Naive thymus-derived CD4-positive, alpha-beta T cell (primary cell): ENCODE results near the gene SUSD6. TPM values are rescaled to one million over a fixed set of nuclear protein-coding genes. Genes with fewer than 3 reads are reported as not detected.
A peak's percentile ranks its signal among the peaks of the same experiment; 100 is the strongest.

Source experiments
- ATAC-seq: fragments of 150-1000 bp; cut with Tn5 transposase; 2 replicates; pipeline ENCODE4 v1.10.0; 2021; ENCODE audit warnings: mild to moderate bottlenecking, moderate library complexity
- CTCF ChIA-PET: fragments of 350-600 bp; sonication (Branson Sonifier 250); formaldehyde crosslinking; loops from one replicate; lab custom pipeline; 2021; ENCODE audit warnings: antibody characterized with exemption; lab: Charles Lee
- POLR2A ChIA-PET: fragments of 350-600 bp; sonication (Branson Sonifier 250); formaldehyde crosslinking; loops from one replicate; lab custom pipeline; 2021; ENCODE audit warnings: antibody characterized with exemption, inconsistent platforms; lab: Charles Lee
- DNase-seq, 9 donors: peaks; one replicate each; pipeline versions ENCODE4 v3.0.0 to v3.0.0-alpha.2; 2020 to 2022; ENCODE audit warnings: mixed read lengths in 1 of 9
- H3K27ac ChIP-seq: one replicate; pipeline ENCODE4 v1.7.0; 2013; ENCODE audit warnings: mild to moderate bottlenecking, low read depth, low read length, moderate library complexity
- H3K27me3 ChIP-seq, 2 donors: one replicate each; pipeline ENCODE4 v1.7.0; 2013; ENCODE audit warnings: low read length in 2 of 2, mild to moderate bottlenecking in 2 of 2, moderate library complexity in 2 of 2; ENCODE audit not compliant: control insufficient read depth in 2 of 2, insufficient read depth in 2 of 2
- H3K36me3 ChIP-seq, 3 experiments: 1 replicate in 2 of 3; 2 replicates in 1 of 3; pipeline ENCODE4 v1.7.0; 2013; ENCODE audit warnings: low read length in 3 of 3, mild to moderate bottlenecking in 3 of 3, moderate library complexity in 1 of 3; ENCODE audit not compliant: insufficient read depth in 3 of 3, control insufficient read depth in 2 of 3
- H3K4me1 ChIP-seq, 2 donors: one replicate each; pipeline ENCODE4 v1.7.0; 2013; ENCODE audit warnings: low read length in 2 of 2, mild to moderate bottlenecking in 2 of 2, moderate library complexity in 1 of 2; ENCODE audit not compliant: control insufficient read depth in 2 of 2, insufficient read depth in 2 of 2
- H3K4me3 ChIP-seq: 2 replicates; pipeline ENCODE4 v1.7.0; 2013; ENCODE audit warnings: mild to moderate bottlenecking, low read length
- H3K9me3 ChIP-seq, 3 experiments: 1 replicate in 2 of 3; 2 replicates in 1 of 3; pipeline ENCODE4 v1.7.0; 2013; ENCODE audit warnings: low read length in 3 of 3; ENCODE audit not compliant: control insufficient read depth in 2 of 3
- H3K27ac Mint-ChIP-seq, 9 donors: one replicate each; pipeline ENCODE4 v1.8.0; 2020 to 2022; ENCODE audit warnings: mixed read lengths in 9 of 9, mild to moderate bottlenecking in 8 of 9, moderate library complexity in 5 of 9, inconsistent platforms in 2 of 9
- H3K27me3 Mint-ChIP-seq, 5 donors: one replicate each; pipeline ENCODE4 v1.8.0; 2021 to 2022; ENCODE audit warnings: mixed read lengths in 5 of 5, mild to moderate bottlenecking in 1 of 5
- H3K36me3 Mint-ChIP-seq, 5 donors: one replicate each; pipeline ENCODE4 v1.8.0; 2020 to 2022; ENCODE audit warnings: mixed read lengths in 5 of 5, mild to moderate bottlenecking in 3 of 5, inconsistent platforms in 1 of 5
- H3K4me1 Mint-ChIP-seq, 7 donors: one replicate each; pipeline ENCODE4 v1.8.0; 2020 to 2022; ENCODE audit warnings: mixed read lengths in 7 of 7, mild to moderate bottlenecking in 3 of 7, inconsistent platforms in 1 of 7
- H3K4me3 Mint-ChIP-seq, 10 donors: one replicate each; pipeline ENCODE4 v1.8.0; 2020 to 2022; ENCODE audit warnings: mild to moderate bottlenecking in 10 of 10, mixed read lengths in 10 of 10, moderate library complexity in 6 of 10, inconsistent platforms in 2 of 10
- H3K9me3 Mint-ChIP-seq, 11 donors: one replicate each; pipeline ENCODE4 v1.8.0; 2020 to 2022; ENCODE audit warnings: mixed read lengths in 11 of 11, mild to moderate bottlenecking in 4 of 11, inconsistent platforms in 1 of 11, moderate library complexity in 1 of 11
- intact Hi-C, 2 donors: fragments of 100-400 bp; cut with micrococcal nuclease; formaldehyde crosslinking; loops; one replicate each; pipeline ENCODE4 v1.15.1; 2023
- polyA plus RNA-seq, 2 donors: library from polyadenylated mRNA; unstranded; fragments of 300-500 nt; fragmentation: Illumina TruSeq; gene quantifications; one replicate each; pipeline ENCODE4 v1.2.3, GENCODE V29; 2021
- total RNA-seq, 6 experiments: library from RNA in 5 of 6; stranded (reverse) in 5 of 6; gene quantifications; 1 replicate in 5 of 6; 2 replicates in 1 of 6; pipeline ENCODE4 v1.2.3 and lab custom pipeline; 2021 to 2026

SUSD6 gene
- total and polyA plus RNA-seq, 7 experiments from 2014 or later = 4.3 to 90.8 (median 44.6) TPM

GRCh38 chr14:69619012-69619411, 7.6 kb downstream of the SUSD6 start:
- Histone ChIP-seq H3K4me1 (peaks cover 73 to 93% of the 10 kb centered on the region in 2 donors), H3K9me3 (no peaks in the 10 kb centered on the region), H3K4me3 (no peak overlapping the region), H3K27ac (peak overlapping the region; percentile 85), H3K36me3 (no peaks in the 10 kb centered on the region), H3K27me3 (no peaks in the 10 kb centered on the region)
- ChIA-PET CTCF (no interaction called here), POLR2A (no interaction called here)
- no peak for ATAC-seq
- Mint-ChIP-seq H3K9me3 (no peaks in the 10 kb centered on the region), H3K4me3 (peak overlapping the region in 8 of 10 donors; percentile 16 to 92 (median 72)), H3K27ac (peak overlapping the region; percentile 89 to 99 (median 97)), H3K27me3 (no peaks in the 10 kb centered on the region), H3K36me3 (peaks cover 0 to 40% (median 0%) of the 10 kb centered on the region in 5 donors), H3K4me1 (peaks cover 81 to 99% (median 97%) of the 10 kb centered on the region in 7 donors)
- DNase-seq = no peak
- intact Hi-C loops = loop anchor here in 1 of 2 donors (10.0 kb wide), 2 partner anchors 644 to 1036 kb away; partner anchors contain the start of gene ACTN1

DNA sequence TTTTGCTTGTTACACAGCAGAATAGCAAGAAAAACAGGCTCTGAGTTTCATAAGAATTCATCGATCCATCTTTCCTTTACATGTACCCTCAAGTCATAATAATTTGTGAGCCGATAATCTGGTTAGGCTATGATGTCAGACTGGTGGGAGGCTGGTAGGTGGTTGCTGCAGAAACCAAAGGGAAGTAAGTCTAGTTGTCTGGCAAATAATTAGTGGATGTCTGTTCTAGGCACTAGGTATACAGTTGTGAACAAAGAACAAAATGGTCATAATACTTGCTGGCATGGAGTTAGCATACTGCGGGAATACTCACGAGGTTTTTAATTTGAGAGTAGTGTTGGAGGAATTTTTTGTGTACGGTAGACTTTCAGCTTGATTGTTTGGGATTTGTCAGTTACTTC, 8.8 kb downstream of the SUSD6 start:
- H3K27ac ChIP-seq = peak overlapping the region; percentile 24
- Mint-ChIP-seq H3K4me1 (peaks cover 78 to 99% (median 97%) of the 10 kb centered on the region in 7 donors), H3K27ac (peak overlapping the region; percentile 70 to 99 (median 95)), H3K9me3 (no peaks in the 10 kb centered on the region), H3K36me3 (peaks cover 0 to 36% (median 0%) of the 10 kb centered on the region in 5 donors), H3K27me3 (no peaks in the 10 kb centered on the region), H3K4me3 (peak overlapping the region; percentile 1 to 91 (median 42))
- ATAC-seq (no peak), DNase-seq (no peak)
- intact Hi-C loops = no loop called here
- CTCF ChIA-PET = no interaction called here
- H3K4me3 ChIP-seq = no peak overlapping the region
- no peaks in the 10 kb centered on the region for H3K9me3 ChIP-seq
- POLR2A ChIA-PET = interaction anchor here (1.1 to 1.3 kb wide), 2 partner anchors 8 to 11 kb away, joined by 4 read pairs; no protein-coding TSS in a partner anchor
- no peaks in the 10 kb centered on the region for H3K36me3 ChIP-seq
- H3K4me1 ChIP-seq = peaks cover 74 to 93% of the 10 kb centered on the region in 2 donors
- H3K27me3 ChIP-seq = no peaks in the 10 kb centered on the region

DNA sequence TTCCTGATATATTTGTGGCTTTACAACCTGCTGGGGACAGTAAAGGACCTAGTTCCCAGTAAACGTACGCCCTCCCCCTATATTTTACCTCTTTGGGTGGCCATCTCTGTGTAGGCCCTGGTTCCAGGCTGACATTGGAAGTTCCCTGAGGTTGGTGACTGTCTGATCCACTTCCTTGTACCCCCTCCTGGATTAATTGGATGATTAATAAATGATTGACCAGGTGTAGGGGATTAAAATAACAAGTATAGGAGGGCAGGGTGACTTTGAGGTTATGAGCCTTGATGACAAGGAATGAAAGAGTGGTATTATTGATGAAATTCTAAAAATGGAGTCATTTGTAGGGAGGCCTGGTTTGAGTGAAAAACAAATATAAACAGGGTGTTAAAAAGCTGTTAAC, 9.6 kb downstream of the SUSD6 start:
- H3K4me3 ChIP-seq = no peak overlapping the region
- Mint-ChIP-seq H3K4me3 (peak overlapping the region in 6 of 10 donors; percentile 11 to 84 (median 30)), H3K36me3 (peaks cover 0 to 34% (median 0%) of the 10 kb centered on the region in 5 donors), H3K9me3 (no peaks in the 10 kb centered on the region), H3K4me1 (peaks cover 77 to 99% (median 97%) of the 10 kb centered on the region in 7 donors), H3K27ac (peak overlapping the region; percentile 7 to 99 (median 95)), H3K27me3 (no peaks in the 10 kb centered on the region)
- peak overlapping the region; percentile 24 for H3K27ac ChIP-seq
- no peaks in the 10 kb centered on the region for H3K27me3 ChIP-seq
- ATAC-seq (no peak), DNase-seq (no peak)
- H3K36me3 ChIP-seq = no peaks in the 10 kb centered on the region
- H3K9me3 ChIP-seq = no peaks in the 10 kb centered on the region
- POLR2A ChIA-PET = interaction anchor here (1.3 kb wide), 2 partner anchors 9 to 16 kb away, joined by 3 to 4 read pairs; no protein-coding TSS in a partner anchor
- intact Hi-C loops = no loop called here
- H3K4me1 ChIP-seq = peaks cover 73 to 93% of the 10 kb centered on the region in 2 donors
- CTCF ChIA-PET = interaction anchor here (0.8 kb wide), 1 partner anchor 9 kb away, joined by 4 read pairs; no protein-coding TSS in a partner anchor

DNA sequence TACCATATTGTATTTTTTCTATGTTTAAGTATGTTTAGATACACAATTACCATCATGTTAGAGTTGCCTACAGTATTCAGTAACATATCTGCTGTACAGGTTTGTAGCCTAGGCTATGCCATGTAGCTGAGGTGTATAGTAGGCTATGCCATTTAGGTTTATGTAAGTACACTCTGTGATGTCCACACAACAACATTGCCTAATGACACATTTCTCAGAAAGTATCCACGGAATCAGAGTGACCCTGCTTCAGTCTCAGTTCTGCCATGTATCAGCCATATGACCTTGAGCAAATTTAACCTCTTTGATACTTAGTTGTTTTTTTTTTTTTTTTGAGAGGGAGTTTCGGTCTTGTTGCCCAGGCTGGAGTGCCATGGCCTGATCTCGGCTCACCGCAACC, 12.7 kb downstream of the SUSD6 start:
- peak overlapping the region in 7 of 10 donors; percentile 16 to 82 (median 33) for H3K4me3 Mint-ChIP-seq
- CTCF ChIA-PET = interaction anchor here (0.8 to 1.9 kb wide), 3 partner anchors 12 to 39 kb away, joined by 3 to 9 read pairs (median 3); partner anchors contain the start of gene SUSD6
- peaks cover 56 to 81% of the 10 kb centered on the region in 2 donors for H3K4me1 ChIP-seq
- intact Hi-C loops = loop anchor here (2.0 kb wide), 1 partner anchor 13 kb away; the partner anchor contains the start of gene SUSD6 (in 2 of the 2)
- no peaks in the 10 kb centered on the region for H3K36me3 ChIP-seq
- H3K36me3 Mint-ChIP-seq = peaks cover 0 to 17% (median 0%) of the 10 kb centered on the region in 5 donors
- no peaks in the 10 kb centered on the region for H3K27me3 ChIP-seq
- POLR2A ChIA-PET = interaction anchor here (1.3 to 3.5 kb wide), 4 partner anchors 9 to 145 kb away, joined by 4 to 39 read pairs (median 6); partner anchors contain the start of gene SUSD6
- DNase-seq (no peak), ATAC-seq (no peak)
- peak overlapping the region in 7 of 9 donors; percentile 39 to 97 (median 65) for H3K27ac Mint-ChIP-seq
- H3K27ac ChIP-seq = no peak overlapping the region
- H3K9me3 ChIP-seq = no peaks in the 10 kb centered on the region
- no peak overlapping the region for H3K4me3 ChIP-seq
- no peaks in the 10 kb centered on the region for H3K9me3 Mint-ChIP-seq
- peaks cover 72 to 97% (median 92%) of the 10 kb centered on the region in 7 donors for H3K4me1 Mint-ChIP-seq
- H3K27me3 Mint-ChIP-seq = no peaks in the 10 kb centered on the region

- Mint-ChIP-seq H3K36me3 (peaks cover 0 to 7% (median 0%) of the 10 kb centered on the region in 5 donors), H3K4me1 (peaks cover 69 to 97% (median 91%) of the 10 kb centered on the region in 7 donors), H3K27me3 (no peaks in the 10 kb centered on the region), H3K4me3 (peak overlapping the region; percentile 74 to 86 (median 82)), H3K9me3 (no peaks in the 10 kb centered on the region), H3K27ac (peak overlapping the region; percentile 81 to 97 (median 92))
- ChIA-PET CTCF (interaction anchor here (1.9 kb wide), 1 partner anchor 13 kb away, joined by 9 read pairs; no protein-coding TSS in a partner anchor), POLR2A (interaction anchor here (0.9 to 3.5 kb wide), 8 partner anchors 9 to 141 kb away, joined by 3 to 39 read pairs (median 7); partner anchors contain the start of genes SRSF5 and SUSD6)
- ATAC-seq (peak; percentile 93), DNase-seq (peak; percentile 34 to 74 (median 66))
- H3K27me3 ChIP-seq = no peaks in the 10 kb centered on the region
- no peaks in the 10 kb centered on the region for H3K36me3 ChIP-seq
- H3K4me1 ChIP-seq = peaks cover 56 to 80% of the 10 kb centered on the region in 2 donors
- H3K9me3 ChIP-seq = no peaks in the 10 kb centered on the region
- intact Hi-C loops = loop anchor here (1.0 to 2.0 kb wide), 5 partner anchors 10 to 48 kb away; partner anchors contain the start of gene SUSD6 (in 2 of the 2)
- H3K4me3 ChIP-seq = peak overlapping the region; percentile 41
- peak overlapping the region; percentile 71 for H3K27ac ChIP-seq
Measured at GRCh38 chr14:69625299-69626131, 14.1 kb downstream of the SUSD6 start.

DNA sequence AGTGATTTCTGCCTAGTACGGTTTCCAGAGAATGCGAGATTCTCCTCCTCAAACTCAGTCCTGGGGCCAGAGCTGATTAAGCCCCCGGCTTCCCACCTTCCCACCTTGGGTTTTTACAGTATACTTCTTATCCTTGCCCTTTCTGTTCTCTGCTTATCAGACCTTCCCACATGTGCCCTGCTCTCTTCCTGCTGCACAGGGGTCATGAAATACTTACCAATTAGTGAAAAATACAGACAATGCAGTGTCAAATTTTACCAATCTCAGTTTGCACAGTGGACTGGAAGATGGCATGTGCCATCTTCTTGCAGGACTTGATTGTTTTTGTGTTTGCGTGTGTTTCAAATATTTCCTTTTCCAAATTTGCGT, 14.7 kb downstream of the SUSD6 start:
- H3K27ac ChIP-seq = peak overlapping the region; percentile 71
- no peak for ATAC-seq
- Mint-ChIP-seq H3K4me1 (peaks cover 69 to 97% (median 91%) of the 10 kb centered on the region in 7 donors), H3K27ac (peak overlapping the region; percentile 59 to 97 (median 92)), H3K4me3 (peak overlapping the region; percentile 74 to 86 (median 82)), H3K27me3 (no peaks in the 10 kb centered on the region), H3K9me3 (no peaks in the 10 kb centered on the region), H3K36me3 (peaks cover 0 to 5% (median 0%) of the 10 kb centered on the region in 5 donors)
- no peaks in the 10 kb centered on the region for H3K27me3 ChIP-seq
- H3K36me3 ChIP-seq = no peaks in the 10 kb centered on the region
- no peak for DNase-seq
- ChIA-PET POLR2A (interaction anchor here (0.9 to 3.5 kb wide), 4 partner anchors 8 to 101 kb away, joined by 3 to 39 read pairs (median 8); partner anchors contain the start of gene SUSD6), CTCF (no interaction called here)
- H3K4me1 ChIP-seq = peaks cover 50 to 74% of the 10 kb centered on the region in 2 donors
- H3K9me3 ChIP-seq = no peaks in the 10 kb centered on the region
- H3K4me3 ChIP-seq = peak overlapping the region; percentile 41
- intact Hi-C loops = no loop called here
